K562 (cell line): ENCODE measurements around the gene RUVBL2. TPM values are rescaled to one million over a fixed set of nuclear protein-coding genes. Genes with fewer than 3 reads are reported as not detected.

Experiments
- ATAC-seq: fragments of 200-7000 bp; cut with Tn5 transposase; 3 replicates; pipeline ENCODE4 v1.9.1; 2020; ENCODE audit warnings: moderate library complexity
- BruUV-seq: library from RNA; stranded (reverse); fragments of 400-500 nt; replicated peaks from 2 replicates; lab custom pipeline; 2021; lab: Mats Ljungman, UMichigan
- CTCF ChIA-PET: fragments of 300-600 bp; formaldehyde crosslinking; extraction: SDS; loops from one replicate; lab custom pipeline; 2021; ENCODE audit warnings: low intra/inter-chr PET ratio; lab: Yijun Ruan, JAX
- POLR2A ChIA-PET: fragments of 300-600, 350-650 bp; sonication (Branson Sonifier 250); formaldehyde crosslinking; extraction: SDS; loops from one replicate; lab custom pipeline; 2021; ENCODE audit warnings: antibody characterized with exemption, inconsistent platforms; lab: Yijun Ruan, JAX
- DNase-seq, 4 experiments: peaks; one replicate each; pipeline versions ENCODE4 v3.0.0 to v3.0.0-alpha.2; 2011 to 2018; ENCODE audit warnings: low spot score in 3 of 4, mixed read lengths in 3 of 4; ENCODE audit errors: extremely low read depth in 1 of 4
- FAIRE-seq: peaks from 2 replicates; lab custom pipeline; 2011; peaks lifted over from hg19 to GRCh38; lab: Jason Lieb, UNC
- H2AFZ ChIP-seq: 2 replicates; pipeline ENCODE4 v1.6.0; 2011; ENCODE audit warnings: low read depth, low read length, control low read depth, inconsistent platforms
- H3K27ac ChIP-seq: fragments of 200-600 bp; 3 replicates; pipeline ENCODE4 v1.8.0; 2011; ENCODE audit warnings: low read depth, mild to moderate bottlenecking, control low read depth, inconsistent platforms, low read length, moderate library complexity, mixed read lengths; ENCODE audit errors: extremely low read depth
- H3K27me3 ChIP-seq, 2 experiments: fragments of 300-600 bp in 1 of 2; 2 replicates in 1 of 2; 3 replicates in 1 of 2; pipeline versions ENCODE4 v1.6.0 to v1.8.0; 2011; ENCODE audit warnings: inconsistent platforms in 2 of 2, low read length in 2 of 2, mild to moderate bottlenecking in 1 of 2, mixed read lengths in 1 of 2, moderate library complexity in 1 of 2; ENCODE audit not compliant: control insufficient read depth in 2 of 2, insufficient read depth in 2 of 2
- H3K36me3 ChIP-seq: fragments of 300-600 bp; 3 replicates; pipeline ENCODE4 v1.8.0; 2011; ENCODE audit warnings: mild to moderate bottlenecking, low read length, inconsistent platforms; ENCODE audit not compliant: control insufficient read depth, insufficient read depth
- H3K4me1 ChIP-seq, 2 experiments: fragments of 200-600 bp in 1 of 2; replicated peaks in 1 of 2; 2 replicates in 1 of 2; 3 replicates in 1 of 2; pipeline versions ENCODE4 v1.5.1 to v1.8.0; 2011; ENCODE audit warnings: inconsistent platforms in 2 of 2, low read length in 2 of 2, mild to moderate bottlenecking in 1 of 2, mixed read lengths in 1 of 2, moderate library complexity in 1 of 2; ENCODE audit not compliant: control insufficient read depth in 2 of 2, insufficient read depth in 2 of 2
- H3K4me2 ChIP-seq: 2 replicates; pipeline ENCODE4 v1.6.1; 2011; ENCODE audit warnings: low read length, control low read depth, inconsistent platforms, mixed read lengths; ENCODE audit not compliant: insufficient read depth
- H3K4me3 ChIP-seq: fragments of 200-600 bp; sonication (generic), shearing (Covaris generic); 2 replicates; pipeline ENCODE4 v1.5.1; 2016; ENCODE audit warnings: control low read depth, inconsistent platforms
- H3K79me2 ChIP-seq: fragments of 200-600 bp; 3 replicates; pipeline ENCODE4 v1.8.0; 2011; ENCODE audit warnings: low read length, inconsistent platforms; ENCODE audit not compliant: control insufficient read depth, insufficient read depth
- H3K9ac ChIP-seq, 2 experiments: 2 replicates each; pipeline versions ENCODE4 v1.6.0 to v1.6.1; 2011; ENCODE audit warnings: low read depth in 2 of 2, low read length in 2 of 2, control low read depth in 1 of 2, inconsistent platforms in 1 of 2, mild to moderate bottlenecking in 1 of 2, mixed read lengths in 1 of 2; ENCODE audit not compliant: insufficient read depth in 1 of 2
- H3K9me1 ChIP-seq: one replicate; pipeline ENCODE4 v1.6.0; 2011; ENCODE audit warnings: inconsistent platforms, mild to moderate bottlenecking, low read length, moderate library complexity; ENCODE audit not compliant: control insufficient read depth, insufficient read depth
- H3K9me3 ChIP-seq: replicated peaks from 2 replicates; pipeline ENCODE4 v1.5.1; 2011; ENCODE audit warnings: low read depth, low read length, inconsistent platforms; ENCODE audit not compliant: control insufficient read depth, insufficient read depth
- H4K20me1 ChIP-seq: replicated peaks from 2 replicates; pipeline ENCODE4 v1.6.1; 2011; ENCODE audit warnings: low read length, inconsistent platforms, mixed read lengths; ENCODE audit not compliant: control insufficient read depth, insufficient read depth
- CBX1 ChIP-seq: sonication (generic); IDR thresholded peaks from 2 replicates; pipeline ENCODE4 v1.6.1; 2016; ENCODE audit warnings: antibody characterized with exemption, low read depth, mild to moderate bottlenecking
- IFI16 ChIP-seq: fragments of 250-450 bp; sonication (Bioruptor Pico); IDR thresholded peaks from 2 replicates; pipeline ENCODE4 v2.1.2; 2022; ENCODE audit warnings: mild to moderate bottlenecking, inconsistent platforms
- ZBTB33 ChIP-seq: sonication (generic); formaldehyde crosslinking; IDR thresholded peaks from 2 replicates; pipeline ENCODE4 v1.8.1; 2023; ENCODE audit warnings: mild to moderate bottlenecking, missing genetic modification reagents
- WGBS: fragments of 100-300 bp; shearing (Covaris generic); methylation state at CpG from one replicate; pipeline ENCODE4 v1.1.6; 2016; ENCODE audit warnings: low coverage, mixed read lengths; ENCODE audit not compliant: insufficient coverage; ENCODE audit errors: missing lambda C conversion rate; 5-methylcytosine and 5-hydroxymethylcytosine counted together
- in situ Hi-C: fragments of 300-500 bp; cut with MboI; formaldehyde crosslinking; loops from 4 replicates; pipeline ENCODE4 v1.15.0; 2018; ENCODE audit warnings: inconsistent platforms, mixed read lengths
- intact Hi-C: fragments of 100-400 bp; cut with micrococcal nuclease; formaldehyde crosslinking; loops from 2 replicates; pipeline ENCODE4 v1.14.2; 2022
- polyA plus RNA-seq, 8 experiments: library from polyadenylated mRNA; depleted of rRNA in 4 of 8; stranded (reverse) in 5 of 8; unstranded in 3 of 8; fragments of >200 nt; fragmentation: Nextera tagmentation in 2 of 8; fragmentation: Illumina TruSeq in 1 of 8; extraction: Ambion mirVana in 2 of 8; extraction: Trizol in 1 of 8; gene quantifications; 2 replicates each; pipeline versions ENCODE4 v1.2.1 to v1.2.3, GENCODE V29; 2011 to 2014; ENCODE audit warnings: inconsistent platforms in 1 of 8, missing spikeins in 1 of 8
- total RNA-seq, 7 experiments: library from RNA; depleted of rRNA in 6 of 7; stranded (reverse); fragments of >200 nt in 6 of 7; fragmentation: Illumina TruSeq in 2 of 7; extraction: Trizol in 2 of 7; gene quantifications; 2 replicates each; pipeline versions ENCODE4 v1.2.1 to v1.2.3, GENCODE V29; 2011 to 2021; ENCODE audit warnings: low replicate concordance in 1 of 7

Gene RUVBL2
- total and polyA plus RNA-seq, 9 of the 15 experiments (the other 6 are each of a cell fraction or from before 2014, with no cell fraction given), result 71.4 to 453 (median 237) TPM

- Histone ChIP-seq H4K20me1 (peaks cover 15% of the 10 kb centered on the region), H3K9ac (peak overlapping the region; percentile 93 to 95), H3K27ac (peak overlapping the region; percentile 99), H2AFZ (no peak overlapping the region), H3K4me1 (peaks cover 21 to 41% of the 10 kb centered on the region in 2 experiments), H3K9me1 (no peaks in the 10 kb centered on the region), H3K4me2 (peak overlapping the region; percentile 89), H3K4me3 (no peak overlapping the region), H3K36me3 (peaks cover 29% of the 10 kb centered on the region), H3K9me3 (no peaks in the 10 kb centered on the region), H3K79me2 (peaks cover 45% of the 10 kb centered on the region), H3K27me3 (no peaks in the 10 kb centered on the region)
- ChIA-PET CTCF (no interaction called here), POLR2A (interaction anchor here (0.6 to 1.9 kb wide), 6 partner anchors 8 to 117 kb away, joined by 4 to 43 read pairs (median 7); partner anchors contain the start of gene PPP1R15A)
- no peak for FAIRE-seq
- BruUV-seq, result no TSS peak
- 0 out of 2 replicates have a peak, but pooled peaks have one; percentile 16 for TF ChIP-seq CBX1
- no peak for TF ChIP-seq IFI16
- TF ChIP-seq ZBTB33 (CRISPR knock-in tag), result peak; percentile 52; the same call in 1 of the 2 replicates
- no peak for ATAC-seq
- in situ Hi-C loops (loop anchor here (10.0 kb wide), 1 partner anchor 87 kb away; the partner anchor contains the start of gene PPP1R15A), intact Hi-C loops (no loop called here)
- WGBS, result 68% methylated on average over 7 of the region's 12 CpGs
- no peak for DNase-seq
Observed at GRCh38 chr19:48961673-48962028, 32.0 kb upstream of the RUVBL2 start.
